ENCODE data around the gene AP3B1.

AP3B1 gene, protein sequence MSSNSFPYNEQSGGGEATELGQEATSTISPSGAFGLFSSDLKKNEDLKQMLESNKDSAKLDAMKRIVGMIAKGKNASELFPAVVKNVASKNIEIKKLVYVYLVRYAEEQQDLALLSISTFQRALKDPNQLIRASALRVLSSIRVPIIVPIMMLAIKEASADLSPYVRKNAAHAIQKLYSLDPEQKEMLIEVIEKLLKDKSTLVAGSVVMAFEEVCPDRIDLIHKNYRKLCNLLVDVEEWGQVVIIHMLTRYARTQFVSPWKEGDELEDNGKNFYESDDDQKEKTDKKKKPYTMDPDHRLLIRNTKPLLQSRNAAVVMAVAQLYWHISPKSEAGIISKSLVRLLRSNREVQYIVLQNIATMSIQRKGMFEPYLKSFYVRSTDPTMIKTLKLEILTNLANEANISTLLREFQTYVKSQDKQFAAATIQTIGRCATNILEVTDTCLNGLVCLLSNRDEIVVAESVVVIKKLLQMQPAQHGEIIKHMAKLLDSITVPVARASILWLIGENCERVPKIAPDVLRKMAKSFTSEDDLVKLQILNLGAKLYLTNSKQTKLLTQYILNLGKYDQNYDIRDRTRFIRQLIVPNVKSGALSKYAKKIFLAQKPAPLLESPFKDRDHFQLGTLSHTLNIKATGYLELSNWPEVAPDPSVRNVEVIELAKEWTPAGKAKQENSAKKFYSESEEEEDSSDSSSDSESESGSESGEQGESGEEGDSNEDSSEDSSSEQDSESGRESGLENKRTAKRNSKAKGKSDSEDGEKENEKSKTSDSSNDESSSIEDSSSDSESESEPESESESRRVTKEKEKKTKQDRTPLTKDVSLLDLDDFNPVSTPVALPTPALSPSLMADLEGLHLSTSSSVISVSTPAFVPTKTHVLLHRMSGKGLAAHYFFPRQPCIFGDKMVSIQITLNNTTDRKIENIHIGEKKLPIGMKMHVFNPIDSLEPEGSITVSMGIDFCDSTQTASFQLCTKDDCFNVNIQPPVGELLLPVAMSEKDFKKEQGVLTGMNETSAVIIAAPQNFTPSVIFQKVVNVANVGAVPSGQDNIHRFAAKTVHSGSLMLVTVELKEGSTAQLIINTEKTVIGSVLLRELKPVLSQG

DNA sequence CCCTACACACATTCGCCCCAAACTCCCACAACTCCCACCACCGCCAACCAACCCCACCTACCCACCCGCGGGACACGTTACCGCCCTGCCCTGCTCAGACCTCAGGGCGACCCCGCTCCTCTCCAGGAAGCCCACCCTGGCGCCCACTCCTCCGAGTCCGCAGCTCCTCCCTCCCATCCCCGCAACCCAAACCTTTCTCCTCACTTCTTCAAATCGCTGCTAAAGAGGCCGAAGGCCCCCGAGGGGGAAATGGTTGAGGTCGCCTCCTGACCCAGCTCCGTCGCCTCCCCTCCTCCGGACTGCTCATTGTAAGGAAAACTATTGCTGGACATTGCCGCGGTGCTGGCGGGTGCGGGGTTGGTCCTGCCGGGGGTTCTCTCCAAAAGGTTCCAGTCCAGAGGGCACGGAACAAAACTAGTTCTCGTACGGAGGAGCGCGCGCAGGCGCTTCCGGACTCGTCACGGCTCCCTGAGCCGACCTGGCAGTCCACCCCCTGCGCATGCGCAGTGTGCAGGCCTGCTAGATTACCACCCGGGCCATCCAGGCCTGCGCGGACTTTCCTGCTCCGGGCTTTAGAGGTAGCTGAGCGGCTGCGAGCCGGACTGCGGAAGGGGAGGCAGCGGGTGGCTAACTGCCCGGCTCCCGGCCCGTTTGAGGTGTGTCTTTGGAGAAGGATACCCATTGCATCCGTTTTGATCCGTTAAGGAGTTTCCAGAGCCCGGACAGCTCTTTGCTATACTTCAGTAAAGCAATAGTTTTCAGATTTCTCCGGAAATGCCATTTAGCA is at the start of gene AP3B1:
AP3B1 (minus strand) TSS at position 451 of the 787 bp plus-strand sequence; CDS start at position 332, 119 bp downstream.
- H3K27ac ChIP-seq, result peak within 1 kb of the TSS; percentile 92
- TF ChIP-seq ZFX (IDR thresholded peaks at IDR 0.05; ENCODE audit: borderline replicate concordance), result no peak
- TF ChIP-seq, protein P1, sequence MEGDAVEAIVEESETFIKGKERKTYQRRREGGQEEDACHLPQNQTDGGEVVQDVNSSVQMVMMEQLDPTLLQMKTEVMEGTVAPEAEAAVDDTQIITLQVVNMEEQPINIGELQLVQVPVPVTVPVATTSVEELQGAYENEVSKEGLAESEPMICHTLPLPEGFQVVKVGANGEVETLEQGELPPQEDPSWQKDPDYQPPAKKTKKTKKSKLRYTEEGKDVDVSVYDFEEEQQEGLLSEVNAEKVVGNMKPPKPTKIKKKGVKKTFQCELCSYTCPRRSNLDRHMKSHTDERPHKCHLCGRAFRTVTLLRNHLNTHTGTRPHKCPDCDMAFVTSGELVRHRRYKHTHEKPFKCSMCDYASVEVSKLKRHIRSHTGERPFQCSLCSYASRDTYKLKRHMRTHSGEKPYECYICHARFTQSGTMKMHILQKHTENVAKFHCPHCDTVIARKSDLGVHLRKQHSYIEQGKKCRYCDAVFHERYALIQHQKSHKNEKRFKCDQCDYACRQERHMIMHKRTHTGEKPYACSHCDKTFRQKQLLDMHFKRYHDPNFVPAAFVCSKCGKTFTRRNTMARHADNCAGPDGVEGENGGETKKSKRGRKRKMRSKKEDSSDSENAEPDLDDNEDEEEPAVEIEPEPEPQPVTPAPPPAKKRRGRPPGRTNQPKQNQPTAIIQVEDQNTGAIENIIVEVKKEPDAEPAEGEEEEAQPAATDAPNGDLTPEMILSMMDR (IDR thresholded peaks at IDR 0.05), result no peak

DNA sequence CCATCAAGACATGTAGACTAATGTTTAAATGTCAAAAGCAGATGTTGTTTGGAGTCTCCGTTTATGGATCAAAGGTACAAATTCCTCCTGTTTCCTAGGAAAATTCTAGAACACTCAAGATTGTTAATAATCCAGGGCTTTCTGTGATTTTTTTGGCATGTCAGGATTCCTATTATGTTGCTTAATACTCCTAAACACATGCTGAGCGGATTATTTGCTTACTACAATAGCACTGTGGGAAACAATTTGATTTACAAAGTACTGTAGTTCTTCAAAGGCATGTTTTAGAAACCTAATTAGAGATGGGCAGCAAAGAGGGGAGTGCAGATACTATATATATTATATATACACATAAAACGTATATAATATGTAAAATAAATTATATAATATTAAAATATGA is 46.9 kb upstream of the AP3B1 start:
- no peak overlapping the region for H3K27ac ChIP-seq
- TF ChIP-seq ZFX (IDR thresholded peaks at IDR 0.05; ENCODE audit: borderline replicate concordance), result no peak
- TF ChIP-seq, protein P1 (IDR thresholded peaks at IDR 0.05), result no peak

DNA sequence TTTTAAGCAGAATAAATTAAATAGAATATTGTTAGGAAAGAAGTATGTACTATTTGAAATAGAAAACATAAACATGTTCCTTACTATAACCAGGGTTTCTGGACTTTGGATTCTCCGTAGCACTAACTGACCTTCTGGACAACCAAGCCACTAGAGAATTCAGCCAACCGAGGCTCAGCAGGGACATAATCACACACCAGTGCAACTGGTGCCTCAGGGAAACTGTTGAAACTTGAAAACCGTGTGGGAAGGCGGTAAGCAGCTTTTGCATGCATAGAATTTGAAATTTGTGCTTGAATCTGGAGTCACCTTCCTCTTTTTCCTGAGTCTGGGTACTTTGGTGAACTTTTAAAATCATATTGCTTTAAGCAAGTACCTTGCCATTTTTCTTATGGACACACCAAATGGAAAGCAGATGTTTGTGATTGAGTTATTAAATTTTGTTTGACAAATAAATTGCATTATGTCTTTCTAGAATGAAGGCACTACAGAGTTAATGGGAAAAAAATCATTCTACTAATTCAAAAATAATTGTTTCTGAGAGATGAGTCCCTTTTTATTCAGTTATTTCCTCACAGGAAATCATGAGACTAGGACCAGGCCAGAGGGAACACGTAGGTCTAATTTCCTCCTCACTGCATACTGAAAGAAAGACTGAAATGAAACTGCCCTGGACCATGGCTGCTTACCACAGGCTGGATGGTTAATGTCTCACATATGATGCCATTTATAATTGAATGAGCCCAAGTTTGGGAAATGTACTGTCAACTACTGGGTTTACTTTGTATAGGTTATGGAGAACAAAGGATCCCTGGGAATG is 45.3 kb upstream of the AP3B1 start:
- no peak for TF ChIP-seq ZFX (IDR thresholded peaks at IDR 0.05; ENCODE audit: borderline replicate concordance)
- TF ChIP-seq, protein P1 (IDR thresholded peaks at IDR 0.05), result no peak
- no peak overlapping the region for H3K27ac ChIP-seq

DNA sequence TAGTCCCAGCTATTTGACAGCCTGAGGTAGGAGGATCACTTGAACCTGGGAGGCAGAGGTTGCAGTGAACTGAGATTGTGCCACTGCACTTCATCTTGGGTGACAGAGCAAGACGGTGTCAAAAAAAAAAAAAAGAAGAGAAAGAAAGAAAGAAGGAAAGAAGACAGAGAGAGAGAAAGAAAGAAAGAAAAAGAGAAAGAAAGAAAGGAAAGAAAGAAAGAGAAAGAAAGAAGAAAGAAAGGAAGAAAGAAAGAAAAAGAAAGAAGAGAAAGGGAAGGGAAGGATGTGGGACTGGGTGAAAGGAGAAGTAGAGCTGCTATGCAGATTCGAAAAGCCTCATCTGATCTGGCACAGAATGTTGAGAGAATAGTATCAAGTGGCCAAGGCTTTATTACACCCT is 42.2 kb upstream of the AP3B1 start:
- H3K27ac ChIP-seq, result no peak overlapping the region
- TF ChIP-seq, protein P1 (IDR thresholded peaks at IDR 0.05), result no peak
- TF ChIP-seq ZFX (IDR thresholded peaks at IDR 0.05; ENCODE audit: borderline replicate concordance), result no peak

DNA sequence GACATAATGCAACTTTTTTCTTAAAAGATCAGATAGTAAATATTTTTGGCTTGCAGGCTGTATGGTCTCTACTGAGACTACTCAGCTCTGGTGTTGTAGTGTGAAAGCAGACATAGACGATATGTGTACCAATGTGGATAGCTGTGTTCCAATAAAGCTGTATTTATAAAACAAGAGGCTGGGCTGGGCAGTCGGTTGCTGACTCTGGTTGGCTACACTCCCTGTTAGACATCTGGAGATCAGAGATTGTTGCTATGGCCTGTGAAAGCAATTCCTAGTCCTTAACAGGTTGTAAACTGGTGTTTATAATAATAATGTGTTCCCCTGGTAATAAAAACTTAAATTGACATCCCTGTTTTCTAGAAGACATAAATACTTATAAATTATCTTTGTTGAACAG is 41.5 kb upstream of the AP3B1 start:
- H3K27ac ChIP-seq, result no peak overlapping the region
- no peak for TF ChIP-seq ZFX (IDR thresholded peaks at IDR 0.05; ENCODE audit: borderline replicate concordance)
- TF ChIP-seq, protein P1 (IDR thresholded peaks at IDR 0.05), result no peak

DNA sequence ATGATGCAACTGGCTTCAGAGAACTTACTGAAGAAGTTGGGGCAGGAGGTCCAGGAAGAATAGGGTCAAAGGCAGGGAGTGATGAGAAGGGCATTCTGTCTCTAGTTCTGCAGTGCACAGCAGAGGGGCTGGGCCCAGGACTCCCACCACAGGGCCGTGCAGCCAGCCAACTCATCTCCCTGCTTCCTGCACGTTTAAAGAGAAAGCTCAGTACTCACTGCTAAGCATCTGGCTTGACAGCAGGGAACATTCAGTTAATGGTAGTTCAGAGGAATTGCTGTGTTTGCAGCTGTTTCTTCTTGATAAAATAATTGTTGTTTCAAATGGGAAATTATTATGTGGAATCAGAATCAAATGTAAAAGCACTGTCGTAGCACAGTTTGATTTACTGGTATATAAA is 40.3 kb upstream of the AP3B1 start:
- H3K27ac ChIP-seq, result no peak overlapping the region
- TF ChIP-seq ZFX (IDR thresholded peaks at IDR 0.05; ENCODE audit: borderline replicate concordance), result no peak
- TF ChIP-seq, protein P1 (IDR thresholded peaks at IDR 0.05), result no peak

Data from 22Rv1 (cell line).